HG03354 (cell line): Measurements from ENCODE around the gene ARHGAP22.

Experiments
- ATAC-seq: cut with Tn5 transposase; IDR thresholded peaks from one replicate; pipeline ENCODE4 v1.9.1; 2021; ENCODE audit warnings: mild to moderate bottlenecking; ENCODE audit not compliant: unreplicated experiment, poor library complexity, severe bottlenecking

Gene ARHGAP22

GRCh38 chr10:48459270-48460150 is 145.4 kb downstream of the ARHGAP22 start:
- no peak for ATAC-seq

GRCh38 chr10:48458662-48459048 is 146.2 kb downstream of the ARHGAP22 start:
- ATAC-seq, result no peak

- ATAC-seq, result no peak
These were observed 146.8 kb downstream of the ARHGAP22 start for GRCh38 chr10:48457949-48458661.

GRCh38 chr10:48456808-48457761 is 147.8 kb downstream of the ARHGAP22 start:
- ATAC-seq, result no peak

GRCh38 chr10:48456361-48456804 is 148.5 kb downstream of the ARHGAP22 start:
- ATAC-seq, result no peak

- no peak for ATAC-seq
These were observed 149.3 kb downstream of the ARHGAP22 start for GRCh38 chr10:48455392-48456151.

GRCh38 chr10:48455055-48455391 is 149.8 kb downstream of the ARHGAP22 start:
- no peak for ATAC-seq

- ATAC-seq, result no peak
These were observed 150.4 kb downstream of the ARHGAP22 start for GRCh38 chr10:48454302-48455054.

- ATAC-seq, result no peak
These were observed 151.2 kb downstream of the ARHGAP22 start for GRCh38 chr10:48453451-48454301.

- no peak for ATAC-seq
These were observed 151.9 kb downstream of the ARHGAP22 start for GRCh38 chr10:48452879-48453412.

- ATAC-seq, result no peak
These were observed 152.6 kb downstream of the ARHGAP22 start for GRCh38 chr10:48451969-48452878.

GRCh38 chr10:48450741-48451466 is 154.0 kb downstream of the ARHGAP22 start:
- no peak for ATAC-seq

- no peak for ATAC-seq
These were observed 154.6 kb downstream of the ARHGAP22 start for GRCh38 chr10:48450233-48450740.

GRCh38 chr10:48449501-48450232 is 155.2 kb downstream of the ARHGAP22 start:
- ATAC-seq, result no peak

- ATAC-seq, result no peak
These were observed 156.1 kb downstream of the ARHGAP22 start for GRCh38 chr10:48448796-48449195.
